HG03439 (cell line): ENCODE results near the gene LRRC7.

Experiments used
- ATAC-seq: cut with Tn5 transposase; IDR thresholded peaks from one replicate; pipeline ENCODE4 v1.9.1; 2021; ENCODE audit warnings: mild to moderate bottlenecking, moderate library complexity; ENCODE audit not compliant: unreplicated experiment

The LRRC7 gene

GRCh38 chr1:70083519-70083918, 515.8 kb downstream of the LRRC7 start:
- no peak for ATAC-seq

GRCh38 chr1:70084314-70084915, 516.7 kb downstream of the LRRC7 start:
- no peak for ATAC-seq

GRCh38 chr1:70085521-70085920, 517.8 kb downstream of the LRRC7 start:
- ATAC-seq: no peak

- ATAC-seq: no peak
Observed at GRCh38 chr1:70086897-70087296, 519.2 kb downstream of the LRRC7 start.

- ATAC-seq: no peak
Observed at GRCh38 chr1:70090141-70090540, 522.4 kb downstream of the LRRC7 start.

DNA sequence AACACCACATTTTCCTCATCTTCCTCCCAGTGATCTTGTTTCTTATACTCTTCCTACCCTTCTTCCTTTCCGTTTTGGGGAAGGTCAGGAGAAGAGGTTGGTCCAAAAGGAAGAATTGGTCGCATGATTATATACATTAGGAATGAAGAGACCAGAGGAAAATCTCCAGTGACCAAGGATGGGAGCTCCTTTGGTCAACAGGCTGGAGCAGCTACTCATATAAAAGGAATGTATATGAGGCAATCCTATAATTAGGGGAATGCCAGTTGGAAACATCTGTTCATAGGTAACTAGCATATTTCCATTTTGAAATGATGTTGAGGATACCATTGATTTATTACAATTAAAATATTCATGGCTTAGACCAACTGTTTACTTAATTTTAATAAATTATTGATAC, 523.2 kb downstream of the LRRC7 start:
- ATAC-seq: no peak

DNA sequence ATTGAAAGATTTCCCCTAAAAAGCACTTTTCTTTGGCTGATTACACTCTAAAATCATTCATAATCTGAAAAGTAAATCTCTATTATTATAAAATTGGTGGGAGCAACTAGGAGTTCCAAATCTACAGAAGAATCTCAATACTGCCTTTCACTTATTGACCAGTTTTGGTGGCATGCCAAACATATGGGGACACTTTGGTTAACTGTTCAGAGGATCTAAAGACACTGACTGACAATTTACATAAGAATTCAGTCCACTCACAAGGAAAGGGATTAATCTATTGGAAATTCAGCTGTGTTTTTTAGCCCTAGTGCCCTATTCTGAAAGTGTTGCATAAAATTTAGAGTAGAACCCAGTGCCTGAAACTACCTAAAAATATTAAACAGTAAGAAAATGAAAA, 524.1 kb downstream of the LRRC7 start:
- ATAC-seq: no peak

GRCh38 chr1:70092526-70092925, 524.8 kb downstream of the LRRC7 start:
- ATAC-seq: no peak

- no peak for ATAC-seq
Observed at GRCh38 chr1:70093250-70093975, 525.7 kb downstream of the LRRC7 start.

GRCh38 chr1:70101231-70101630, 533.5 kb downstream of the LRRC7 start:
- no peak for ATAC-seq

- no peak for ATAC-seq
Observed at GRCh38 chr1:70101774-70102173, 534.1 kb downstream of the LRRC7 start.

GRCh38 chr1:70103770-70104169, 536.0 kb downstream of the LRRC7 start:
- no peak for ATAC-seq

DNA sequence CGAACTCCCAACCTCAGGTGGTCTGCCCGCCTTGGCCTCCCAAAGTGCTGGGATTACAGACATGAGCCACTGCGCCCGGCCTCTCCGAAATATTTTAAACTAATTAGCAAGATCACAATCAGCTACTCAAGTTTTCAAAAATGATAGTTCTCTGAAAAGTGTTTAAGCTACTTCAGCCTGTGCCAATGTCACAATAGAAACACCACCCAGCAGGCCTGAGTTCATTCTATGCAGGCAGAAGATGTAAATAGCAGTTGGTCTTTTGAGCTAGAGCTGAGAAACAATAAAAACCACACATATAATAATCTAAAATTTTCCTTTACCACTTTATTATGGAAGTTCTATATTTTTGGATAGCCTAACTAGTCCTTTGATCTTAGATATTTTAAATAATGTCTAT, 541.5 kb downstream of the LRRC7 start:
- no peak for ATAC-seq

- ATAC-seq: no peak
Observed at GRCh38 chr1:70112838-70113237, 545.1 kb downstream of the LRRC7 start.

DNA sequence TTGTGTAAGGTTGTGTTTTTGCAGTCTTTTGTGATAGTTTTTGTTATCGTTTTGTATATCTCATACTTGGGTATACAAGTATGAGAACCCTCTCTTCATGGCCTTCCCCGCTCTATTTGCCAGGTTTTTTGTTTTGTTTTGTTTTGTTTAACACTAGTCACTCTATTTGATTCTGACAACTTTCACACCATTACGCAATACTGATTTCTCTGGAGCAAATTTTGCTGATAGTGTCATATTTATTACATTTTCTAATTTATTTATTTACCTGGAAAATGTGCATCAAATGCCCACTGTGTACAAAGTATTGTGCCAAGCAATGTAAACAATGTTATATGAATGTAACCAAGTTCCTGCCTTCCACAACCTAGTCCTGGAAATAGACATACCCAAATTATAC, 547.6 kb downstream of the LRRC7 start:
- ATAC-seq: no peak

GRCh38 chr1:70117046-70117445, 549.3 kb downstream of the LRRC7 start:
- no peak for ATAC-seq

GRCh38 chr1:70134148-70134547, 566.4 kb downstream of the LRRC7 start:
- no peak for ATAC-seq

DNA sequence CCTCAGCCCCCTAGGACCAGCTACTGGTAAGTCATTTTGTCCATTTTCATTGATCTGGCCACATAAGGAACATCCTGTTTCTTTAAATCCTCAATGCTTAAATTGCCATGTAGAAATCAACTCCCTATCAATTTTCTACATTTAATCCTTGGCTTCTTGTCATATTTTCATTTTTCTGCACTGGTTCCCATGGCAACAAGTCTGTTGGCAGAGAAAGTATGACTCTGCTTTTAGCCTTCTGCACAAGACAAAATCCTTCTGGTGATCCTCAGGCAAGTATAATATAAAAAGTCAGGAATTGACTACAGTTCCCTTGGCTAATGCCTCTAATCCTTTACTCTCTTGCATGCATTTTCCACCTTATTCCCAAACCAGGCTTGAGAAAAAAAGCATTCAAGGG, 572.6 kb downstream of the LRRC7 start:
- ATAC-seq: no peak

DNA sequence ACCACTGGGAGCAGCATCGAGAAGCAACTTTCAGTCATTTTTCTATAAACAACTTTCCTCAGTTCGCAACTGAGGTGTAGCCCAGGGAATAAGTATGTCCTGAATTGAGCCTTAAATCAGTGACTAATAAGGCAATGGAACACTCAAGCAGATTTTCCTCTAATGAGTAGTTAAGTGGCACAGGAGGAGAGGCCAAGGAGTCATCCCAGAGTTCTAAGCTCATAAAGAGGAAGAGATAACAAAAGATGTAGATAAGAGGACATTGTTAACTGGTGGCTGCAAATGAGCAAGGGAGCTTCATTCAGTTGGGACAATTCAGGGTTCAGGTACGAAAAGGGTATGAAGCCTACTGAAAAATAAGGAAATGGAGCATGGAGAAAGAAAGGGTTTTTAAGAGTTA, 573.2 kb downstream of the LRRC7 start:
- no peak for ATAC-seq

DNA sequence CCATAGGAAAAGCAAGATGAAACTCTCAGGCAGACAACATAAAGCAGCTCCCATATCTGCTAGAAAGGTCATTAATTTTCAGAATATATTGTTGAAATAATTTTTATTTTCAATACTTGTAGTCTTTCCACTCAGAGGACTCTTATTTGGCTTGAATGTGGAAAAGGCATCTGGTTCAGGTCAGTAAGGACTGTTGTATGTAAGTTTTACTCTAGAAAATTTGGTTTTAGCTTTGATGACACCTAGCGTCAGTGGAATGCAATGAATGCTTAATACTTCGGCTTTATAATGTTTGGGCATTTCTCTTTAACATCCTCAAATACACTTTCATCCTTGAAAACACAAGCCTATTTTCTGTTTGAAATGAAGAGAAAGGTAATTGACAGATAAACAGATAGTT, 574.4 kb downstream of the LRRC7 start:
- no peak for ATAC-seq

- ATAC-seq: no peak
Observed at GRCh38 chr1:70143048-70143659, 575.4 kb downstream of the LRRC7 start.

GRCh38 chr1:70146488-70146887, 578.8 kb downstream of the LRRC7 start:
- no peak for ATAC-seq
